Body of pancreas (tissue), 4 donors: ENCODE results near the gene KLHL29. TPM values are rescaled to one million over a fixed set of nuclear protein-coding genes. Genes with fewer than 3 reads are reported as not detected.

Source experiments
- ATAC-seq: fragments of 150-250 bp; one replicate; pipeline ENCODE4 v1.9.1; 2016
- DNase-seq, 4 donors: peaks; one replicate each; pipeline ENCODE4 v3.0.0-alpha.2; 2019
- H3K27ac ChIP-seq, 4 donors: fragments of 200-600 bp; sonication (generic); 1 replicate in 3 of 4; 2 replicates in 1 of 4; pipeline versions ENCODE4 v1.5.1 to v1.6.1; 2016 to 2019; ENCODE audit warnings: mild to moderate bottlenecking in 1 of 4, mixed read lengths in 1 of 4, moderate library complexity in 1 of 4
- H3K27me3 ChIP-seq, 2 donors: fragments of 200-600 bp; sonication (generic); one replicate each; pipeline ENCODE4 v1.6.0; 2016; ENCODE audit warnings: mild to moderate bottlenecking in 1 of 2
- H3K36me3 ChIP-seq, 2 donors: fragments of 200-600 bp; sonication (generic); replicated peaks in 1 of 2; 2 replicates each; pipeline ENCODE4 v1.5.1; 2016; ENCODE audit warnings: low read depth in 2 of 2; ENCODE audit not compliant: insufficient read depth in 1 of 2
- H3K4me1 ChIP-seq: fragments of 200-600 bp; sonication (generic); one replicate; pipeline ENCODE4 v1.6.0; 2016
- H3K4me3 ChIP-seq, 2 donors: fragments of 200-600 bp; sonication (generic); 1 replicate in 1 of 2; 2 replicates in 1 of 2; pipeline ENCODE4 v1.5.1; 2016 to 2019
- H3K9me3 ChIP-seq, 3 donors: fragments of 200-600 bp; sonication (generic); 1 replicate in 2 of 3; 2 replicates in 1 of 3; pipeline ENCODE4 v1.5.1; 2016
- CTCF ChIP-seq, 7 experiments: fragments of 450-650 bp in 4 of 7; fragments of 200-600 bp in 3 of 7; sonication (generic) in 3 of 7; IDR thresholded peaks; one replicate each; pipeline ENCODE4 v1.5.1; 2016 to 2019; ENCODE audit warnings: antibody characterized with exemption in 7 of 7
- POLR2A ChIP-seq, 3 donors: fragments of 450-650 bp; IDR thresholded peaks; one replicate each; pipeline ENCODE4 v1.6.1; 2016; ENCODE audit warnings: antibody characterized with exemption in 3 of 3, mild to moderate bottlenecking in 2 of 3
- WGBS, 2 donors: methylation state at CpG; one replicate each; pipeline ENCODE4 v1.1.5; 2017; 5-methylcytosine and 5-hydroxymethylcytosine counted together
- intact Hi-C: fragments of 100-400 bp; cut with DNase I; formaldehyde crosslinking; loops from one replicate; pipeline ENCODE4 v1.15.1; 2023
- total RNA-seq, 2 donors: library from RNA; depleted of rRNA; stranded (reverse); fragments of >200 nt; gene quantifications; one replicate each; pipeline ENCODE4 v1.1.0, GENCODE V29; 2016

KLHL29 gene
- total RNA-seq, 2 donors from 2014 or later = 4.0 to 4.4 TPM

DNA sequence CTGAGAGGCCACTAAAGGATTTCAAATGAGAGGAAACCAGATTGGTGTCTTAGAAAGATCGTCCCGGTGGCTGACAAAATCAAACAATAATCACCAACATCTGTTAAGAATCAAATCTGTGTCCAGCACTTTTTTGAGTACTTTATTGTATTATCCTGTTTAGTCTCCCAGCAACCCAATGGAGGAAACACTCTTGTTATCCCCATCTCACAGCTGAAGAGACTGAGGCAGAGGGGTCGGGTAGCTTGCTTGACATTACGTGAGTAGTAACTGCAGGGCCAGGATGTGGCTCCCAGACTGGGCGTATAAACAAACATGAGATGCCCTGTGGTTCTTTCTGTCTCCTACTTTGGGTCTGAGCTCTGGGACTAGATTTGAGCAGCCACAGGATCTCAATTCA, 76.0 kb downstream of the KLHL29 start:
- 70% methylated on average over 5 of the region's 5 CpGs for WGBS, 2 donors
- H3K27ac ChIP-seq = no peak overlapping the region
- ATAC-seq (no peak), DNase-seq (no peak)
- no peaks in the 10 kb centered on the region for H3K4me1 ChIP-seq
- intact Hi-C loops = no loop called here
- no peaks in the 10 kb centered on the region for H3K9me3 ChIP-seq
- TF ChIP-seq POLR2A (IDR thresholded peaks at IDR 0.05) = no peak
- no peaks in the 10 kb centered on the region for H3K27me3 ChIP-seq
- H3K4me3 ChIP-seq = no peak overlapping the region
- no peaks in the 10 kb centered on the region for H3K36me3 ChIP-seq

GRCh38 chr2:23464156-23464555, 79.2 kb downstream of the KLHL29 start:
- TF ChIP-seq POLR2A (IDR thresholded peaks at IDR 0.05) (no peak), CTCF (IDR thresholded peaks at IDR 0.05) (no peak)
- intact Hi-C loops = no loop called here
- no peak for DNase-seq
- Histone ChIP-seq H3K4me1 (no peaks in the 10 kb centered on the region), H3K9me3 (no peaks in the 10 kb centered on the region), H3K27me3 (no peaks in the 10 kb centered on the region), H3K27ac (no peak overlapping the region), H3K4me3 (no peak overlapping the region), H3K36me3 (no peaks in the 10 kb centered on the region)
- WGBS, 2 donors = 27 to 28% methylated on average over 6 of the region's 6 CpGs
- no peak for ATAC-seq

GRCh38 chr2:23464905-23465537, 80.0 kb downstream of the KLHL29 start:
- intact Hi-C loops = no loop called here
- Histone ChIP-seq H3K9me3 (no peaks in the 10 kb centered on the region), H3K4me3 (no peak overlapping the region), H3K27ac (no peak overlapping the region), H3K27me3 (no peaks in the 10 kb centered on the region), H3K4me1 (no peaks in the 10 kb centered on the region), H3K36me3 (no peaks in the 10 kb centered on the region)
- ATAC-seq (no peak), DNase-seq (no peak)
- 51 to 52% methylated on average over 13 to 14 of the region's 14 CpGs for WGBS, 2 donors
- TF ChIP-seq CTCF (IDR thresholded peaks at IDR 0.05) (no peak), POLR2A (IDR thresholded peaks at IDR 0.05) (no peak)

- H3K27me3 ChIP-seq = no peaks in the 10 kb centered on the region
- no peak for TF ChIP-seq POLR2A (IDR thresholded peaks at IDR 0.05)
- no peak for TF ChIP-seq CTCF (IDR thresholded peaks at IDR 0.05)
- H3K9me3 ChIP-seq = no peaks in the 10 kb centered on the region
- no peaks in the 10 kb centered on the region for H3K4me1 ChIP-seq
- H3K4me3 ChIP-seq = no peak overlapping the region
- no peak overlapping the region for H3K27ac ChIP-seq
- no peak for DNase-seq
- no peak for ATAC-seq
- WGBS, 2 donors = 46 to 55% methylated on average over 9 of the region's 9 CpGs
- intact Hi-C loops = no loop called here
- no peaks in the 10 kb centered on the region for H3K36me3 ChIP-seq
Observed at GRCh38 chr2:23465936-23466335, 81.0 kb downstream of the KLHL29 start.

DNA sequence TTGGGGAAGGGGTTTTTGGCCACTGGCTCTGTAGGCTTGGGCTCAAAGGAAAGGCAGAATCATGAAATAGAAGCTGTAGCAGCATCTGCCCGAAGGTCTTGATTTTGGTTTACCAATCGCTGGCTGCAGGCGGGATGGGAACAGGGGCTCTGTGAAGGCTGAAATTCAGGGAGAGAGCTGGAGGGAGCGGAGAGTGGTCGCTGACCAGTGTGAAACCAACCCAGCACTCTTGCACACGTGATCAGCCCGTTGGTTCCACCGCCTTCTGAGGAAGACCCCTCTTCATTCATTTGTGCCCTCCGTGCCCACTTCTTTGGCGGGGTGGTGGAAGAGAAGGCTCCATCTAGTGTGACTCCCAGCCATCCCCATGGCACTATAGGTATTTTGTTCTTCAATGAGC, 82.6 kb downstream of the KLHL29 start:
- WGBS, 2 donors = 79 to 80% methylated on average over 10 of the region's 10 CpGs

More for the DNA sequence above, 82.6 kb downstream of the KLHL29 start:
- ATAC-seq (no peak), DNase-seq (no peak)
- H3K4me1 ChIP-seq = no peaks in the 10 kb centered on the region
- H3K36me3 ChIP-seq = no peaks in the 10 kb centered on the region
- H3K9me3 ChIP-seq = no peaks in the 10 kb centered on the region
- H3K27ac ChIP-seq = no peak overlapping the region
- H3K27me3 ChIP-seq = no peaks in the 10 kb centered on the region
- no peak overlapping the region for H3K4me3 ChIP-seq
- TF ChIP-seq POLR2A (IDR thresholded peaks at IDR 0.05) = no peak
- no peak for TF ChIP-seq CTCF (IDR thresholded peaks at IDR 0.05)
- intact Hi-C loops = no loop called here
